ENCODE results near the gene WDR88. TPM values are rescaled to one million over a fixed set of nuclear protein-coding genes. Genes with fewer than 3 reads are reported as not detected.

Gene WDR88, protein sequence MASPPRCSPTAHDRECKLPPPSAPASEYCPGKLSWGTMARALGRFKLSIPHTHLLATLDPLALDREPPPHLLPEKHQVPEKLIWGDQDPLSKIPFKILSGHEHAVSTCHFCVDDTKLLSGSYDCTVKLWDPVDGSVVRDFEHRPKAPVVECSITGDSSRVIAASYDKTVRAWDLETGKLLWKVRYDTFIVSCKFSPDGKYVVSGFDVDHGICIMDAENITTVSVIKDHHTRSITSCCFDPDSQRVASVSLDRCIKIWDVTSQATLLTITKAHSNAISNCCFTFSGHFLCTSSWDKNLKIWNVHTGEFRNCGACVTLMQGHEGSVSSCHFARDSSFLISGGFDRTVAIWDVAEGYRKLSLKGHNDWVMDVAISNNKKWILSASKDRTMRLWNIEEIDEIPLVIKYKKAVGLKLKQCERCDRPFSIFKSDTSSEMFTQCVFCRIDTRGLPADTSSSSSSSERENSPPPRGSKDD
- total RNA-seq: not detected in 2 replicates

DNA sequence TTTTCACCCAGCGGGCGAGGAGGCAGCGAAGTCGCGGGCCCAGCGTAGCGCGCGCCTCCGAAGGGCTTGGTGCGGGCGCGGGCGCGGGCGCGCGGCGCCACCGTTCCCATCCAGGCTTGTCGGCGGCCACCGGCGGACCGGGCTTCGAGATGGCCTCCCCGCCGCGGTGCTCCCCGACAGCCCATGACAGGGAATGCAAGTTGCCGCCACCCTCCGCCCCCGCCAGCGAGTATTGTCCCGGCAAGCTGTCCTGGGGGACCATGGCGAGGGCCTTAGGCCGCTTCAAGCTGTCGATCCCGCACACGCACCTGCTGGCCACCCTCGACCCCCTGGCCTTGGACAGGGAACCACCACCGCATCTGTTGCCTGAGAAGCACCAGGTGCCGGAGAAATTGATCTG is at the start of gene WDR88:
TSS of gene WDR88 (plus strand) at position 94 of the 400 bp plus-strand sequence. CDS start at position 150, 56 bp downstream.
- Histone ChIP-seq H3K27me3 (ENCODE audit: control insufficient read depth, insufficient read depth, low read length) (peaks cover 5% of the 10 kb centered on the region), H3K4me3 (ENCODE audit: low read depth, low read length) (no peak within 1 kb of the TSS), H3K36me3 (ENCODE audit: control insufficient read depth, insufficient read depth, low read length) (no peaks in the 10 kb centered on the region)
- no peak for DNase-seq (ENCODE audit: low read depth)
- TF ChIP-seq, protein P1, sequence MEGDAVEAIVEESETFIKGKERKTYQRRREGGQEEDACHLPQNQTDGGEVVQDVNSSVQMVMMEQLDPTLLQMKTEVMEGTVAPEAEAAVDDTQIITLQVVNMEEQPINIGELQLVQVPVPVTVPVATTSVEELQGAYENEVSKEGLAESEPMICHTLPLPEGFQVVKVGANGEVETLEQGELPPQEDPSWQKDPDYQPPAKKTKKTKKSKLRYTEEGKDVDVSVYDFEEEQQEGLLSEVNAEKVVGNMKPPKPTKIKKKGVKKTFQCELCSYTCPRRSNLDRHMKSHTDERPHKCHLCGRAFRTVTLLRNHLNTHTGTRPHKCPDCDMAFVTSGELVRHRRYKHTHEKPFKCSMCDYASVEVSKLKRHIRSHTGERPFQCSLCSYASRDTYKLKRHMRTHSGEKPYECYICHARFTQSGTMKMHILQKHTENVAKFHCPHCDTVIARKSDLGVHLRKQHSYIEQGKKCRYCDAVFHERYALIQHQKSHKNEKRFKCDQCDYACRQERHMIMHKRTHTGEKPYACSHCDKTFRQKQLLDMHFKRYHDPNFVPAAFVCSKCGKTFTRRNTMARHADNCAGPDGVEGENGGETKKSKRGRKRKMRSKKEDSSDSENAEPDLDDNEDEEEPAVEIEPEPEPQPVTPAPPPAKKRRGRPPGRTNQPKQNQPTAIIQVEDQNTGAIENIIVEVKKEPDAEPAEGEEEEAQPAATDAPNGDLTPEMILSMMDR (IDR thresholded peaks at IDR 0.05; ENCODE audit: insufficient read depth, low read length, poor library complexity, severe bottlenecking): no peak

DNA sequence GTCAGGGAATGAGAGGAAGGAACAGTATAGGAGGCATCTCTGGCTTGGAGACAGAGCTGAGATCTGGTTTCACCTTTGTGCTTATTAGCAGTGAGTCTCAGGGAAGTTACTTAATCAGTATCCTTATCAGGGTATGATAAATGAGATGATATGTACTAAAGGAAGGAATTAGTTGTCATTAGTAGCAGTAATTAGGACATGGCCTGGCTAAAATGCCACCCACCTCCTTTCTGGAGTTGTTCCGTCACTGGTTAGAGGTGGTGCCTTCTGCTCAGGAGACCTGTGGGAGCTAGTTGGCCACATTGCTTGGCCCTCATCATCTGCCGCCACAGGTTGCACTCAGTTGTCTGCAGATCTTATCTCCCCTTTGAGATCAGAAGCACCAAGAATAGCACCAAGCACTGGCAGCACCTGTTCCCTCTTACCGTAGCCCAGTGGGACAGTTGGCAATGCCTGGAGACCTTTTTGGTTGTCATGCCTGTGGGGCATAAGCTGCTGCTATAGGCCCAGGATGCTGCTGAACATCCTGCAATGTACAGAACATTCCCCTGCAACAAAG is 46.3 kb upstream of the WDR88 start:
- H3K4me3 ChIP-seq (ENCODE audit: low read depth, low read length): no peak overlapping the region
- no peak for DNase-seq (ENCODE audit: low read depth)

DNA sequence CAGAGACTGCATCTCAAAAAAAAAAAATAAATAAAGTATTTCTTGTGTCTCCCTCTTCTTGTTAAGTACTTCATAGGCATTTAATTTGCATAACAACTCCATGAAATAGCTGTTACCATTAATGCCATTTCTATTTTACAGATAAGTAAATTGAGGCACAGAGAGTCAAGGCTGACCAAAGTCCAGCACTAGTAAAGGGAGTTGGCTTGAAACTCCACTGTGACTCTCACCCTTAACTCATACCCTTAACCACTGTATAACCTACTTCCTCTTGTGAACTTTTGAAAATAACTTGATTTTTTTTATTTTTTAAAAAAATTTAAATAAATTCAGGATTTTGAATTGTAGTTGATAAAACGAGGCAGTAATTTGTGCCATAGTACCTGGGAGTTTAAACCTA is 45.0 kb upstream of the WDR88 start:
- TF ChIP-seq, protein P1 (IDR thresholded peaks at IDR 0.05; ENCODE audit: insufficient read depth, low read length, poor library complexity, severe bottlenecking): no peak
- Histone ChIP-seq H3K36me3 (ENCODE audit: control insufficient read depth, insufficient read depth, low read length) (no peaks in the 10 kb centered on the region), H3K27me3 (ENCODE audit: control insufficient read depth, insufficient read depth, low read length) (no peaks in the 10 kb centered on the region), H3K4me3 (ENCODE audit: low read depth, low read length) (no peak overlapping the region)
- DNase-seq (ENCODE audit: low read depth): no peak

More for the DNA sequence above, 46.3 kb upstream of the WDR88 start:
- TF ChIP-seq, protein P1 (IDR thresholded peaks at IDR 0.05; ENCODE audit: insufficient read depth, low read length, poor library complexity, severe bottlenecking): no peak
- Histone ChIP-seq H3K27me3 (ENCODE audit: control insufficient read depth, insufficient read depth, low read length) (no peaks in the 10 kb centered on the region), H3K36me3 (ENCODE audit: control insufficient read depth, insufficient read depth, low read length) (no peaks in the 10 kb centered on the region)

DNA sequence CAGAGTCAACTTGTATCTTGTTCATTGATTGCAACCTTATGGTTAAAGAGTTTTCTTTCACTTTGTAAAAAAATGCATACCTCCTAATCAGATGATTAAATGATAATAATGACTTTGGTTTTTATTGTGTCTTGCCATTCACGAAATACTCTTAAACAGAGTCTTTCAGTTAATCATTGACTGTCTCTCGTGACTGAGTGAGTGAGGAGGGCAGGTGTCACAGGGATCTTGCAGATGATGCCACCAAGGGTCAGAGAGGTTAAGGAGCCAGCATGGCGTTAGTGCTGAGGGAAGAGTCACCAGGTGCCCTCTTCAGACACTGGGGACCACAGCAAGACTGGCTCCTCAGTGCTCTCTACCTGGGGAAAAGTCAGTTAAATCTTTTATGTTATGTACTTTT is 42.9 kb upstream of the WDR88 start:
- DNase-seq (ENCODE audit: low read depth): no peak
- peaks cover 2% of the 10 kb centered on the region for H3K36me3 ChIP-seq (ENCODE audit: control insufficient read depth, insufficient read depth, low read length)
- no peaks in the 10 kb centered on the region for H3K27me3 ChIP-seq (ENCODE audit: control insufficient read depth, insufficient read depth, low read length)
- H3K4me3 ChIP-seq (ENCODE audit: low read depth, low read length): no peak overlapping the region
- TF ChIP-seq, protein P1 (IDR thresholded peaks at IDR 0.05; ENCODE audit: insufficient read depth, low read length, poor library complexity, severe bottlenecking): no peak

DNA sequence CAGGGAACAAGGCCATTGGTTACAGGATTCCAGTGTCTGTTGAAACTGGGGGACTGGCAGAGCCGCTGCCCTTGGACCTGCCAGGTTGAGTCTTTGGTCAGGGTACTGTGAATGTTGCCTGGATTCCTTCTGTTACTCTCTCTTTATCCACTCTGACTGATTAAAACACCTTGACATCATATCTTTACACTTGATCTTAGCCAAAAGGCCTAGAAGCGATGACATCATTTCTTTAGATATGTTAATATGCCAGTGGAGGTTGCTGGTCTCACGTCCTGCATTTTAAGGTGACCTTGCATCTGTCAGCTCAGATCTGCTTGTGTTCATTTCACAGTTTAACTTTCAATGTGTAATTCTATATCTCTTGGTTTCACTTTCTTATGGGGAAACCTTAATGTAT is 41.7 kb upstream of the WDR88 start:
- Histone ChIP-seq H3K36me3 (ENCODE audit: control insufficient read depth, insufficient read depth, low read length) (peaks cover 2% of the 10 kb centered on the region), H3K4me3 (ENCODE audit: low read depth, low read length) (no peak overlapping the region), H3K27me3 (ENCODE audit: control insufficient read depth, insufficient read depth, low read length) (no peaks in the 10 kb centered on the region)
- no peak for DNase-seq (ENCODE audit: low read depth)
- TF ChIP-seq, protein P1 (IDR thresholded peaks at IDR 0.05; ENCODE audit: insufficient read depth, low read length, poor library complexity, severe bottlenecking): no peak
